Uterus (tissue), 2 donors: ENCODE measurements around the gene COL23A1.

Experiments
- POLR2A ChIP-seq, 2 donors: fragments of 450-650 bp; IDR thresholded peaks; one replicate each; pipeline ENCODE4 v1.6.1; 2016; ENCODE audit warnings: antibody characterized with exemption in 2 of 2, mild to moderate bottlenecking in 1 of 2, moderate library complexity in 1 of 2
- TF ChIP-seq, protein P1 (sequence below), 4 experiments: fragments of 200-600 bp in 2 of 4; fragments of 450-650 bp in 2 of 4; sonication (generic) in 2 of 4; IDR thresholded peaks; one replicate each; pipeline ENCODE4 v1.5.1; 2016 to 2019; ENCODE audit warnings: antibody characterized with exemption in 4 of 4, mild to moderate bottlenecking in 2 of 4, moderate library complexity in 1 of 4

DNA sequence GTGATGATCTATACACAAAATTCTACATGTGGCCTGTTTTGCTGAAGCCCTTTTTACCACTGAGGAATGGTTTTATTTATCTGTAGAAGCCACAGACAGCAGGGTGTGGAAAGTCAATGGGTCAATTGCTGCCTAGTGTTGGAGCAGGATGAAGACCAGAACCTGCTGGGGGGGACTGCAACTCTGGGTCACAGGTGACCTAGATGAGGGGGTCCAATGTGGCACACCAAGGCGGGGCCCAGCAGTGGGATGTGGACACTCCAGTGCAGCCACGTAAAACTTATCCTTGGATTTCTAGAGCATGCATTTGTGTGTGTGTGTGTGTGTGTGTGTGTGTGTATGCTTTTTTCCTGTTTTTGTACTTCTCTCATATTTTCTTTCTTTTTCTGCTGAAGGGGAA, 210.1 kb downstream of the COL23A1 start:
- TF ChIP-seq, protein P1, sequence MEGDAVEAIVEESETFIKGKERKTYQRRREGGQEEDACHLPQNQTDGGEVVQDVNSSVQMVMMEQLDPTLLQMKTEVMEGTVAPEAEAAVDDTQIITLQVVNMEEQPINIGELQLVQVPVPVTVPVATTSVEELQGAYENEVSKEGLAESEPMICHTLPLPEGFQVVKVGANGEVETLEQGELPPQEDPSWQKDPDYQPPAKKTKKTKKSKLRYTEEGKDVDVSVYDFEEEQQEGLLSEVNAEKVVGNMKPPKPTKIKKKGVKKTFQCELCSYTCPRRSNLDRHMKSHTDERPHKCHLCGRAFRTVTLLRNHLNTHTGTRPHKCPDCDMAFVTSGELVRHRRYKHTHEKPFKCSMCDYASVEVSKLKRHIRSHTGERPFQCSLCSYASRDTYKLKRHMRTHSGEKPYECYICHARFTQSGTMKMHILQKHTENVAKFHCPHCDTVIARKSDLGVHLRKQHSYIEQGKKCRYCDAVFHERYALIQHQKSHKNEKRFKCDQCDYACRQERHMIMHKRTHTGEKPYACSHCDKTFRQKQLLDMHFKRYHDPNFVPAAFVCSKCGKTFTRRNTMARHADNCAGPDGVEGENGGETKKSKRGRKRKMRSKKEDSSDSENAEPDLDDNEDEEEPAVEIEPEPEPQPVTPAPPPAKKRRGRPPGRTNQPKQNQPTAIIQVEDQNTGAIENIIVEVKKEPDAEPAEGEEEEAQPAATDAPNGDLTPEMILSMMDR (IDR thresholded peaks at IDR 0.05) = no peak
- no peak for TF ChIP-seq POLR2A (IDR thresholded peaks at IDR 0.05)
